IMR-90 (cell line): ENCODE data around the gene KRT32. TPM values are rescaled to one million over a fixed set of nuclear protein-coding genes. Genes with fewer than 3 reads are reported as not detected.

ENCODE experiments used
- ATAC-seq: fragments of 200-7000 bp; cut with Tn5 transposase; 2 replicates; pipeline ENCODE4 v1.9.1; 2020; ENCODE audit warnings: low read depth, mild to moderate bottlenecking, moderate library complexity
- BruUV-seq: library from RNA; stranded (reverse); fragments of 400-500 nt; replicated peaks from 2 replicates; lab custom pipeline; 2021; lab: Mats Ljungman, UMichigan
- CTCF ChIA-PET: fragments of 300-600 bp; formaldehyde crosslinking; extraction: SDS; loops from one replicate; lab custom pipeline; 2021; ENCODE audit warnings: antibody characterized with exemption; lab: Yijun Ruan, JAX
- POLR2A ChIA-PET: fragments of 300-600 bp; sonication (Branson Sonifier 250); formaldehyde crosslinking; loops from one replicate; lab custom pipeline; 2022; ENCODE audit warnings: antibody characterized with exemption; ENCODE audit not compliant: unreplicated experiment; lab: Charles Lee
- DNase-seq: peaks from one replicate; pipeline ENCODE4 v3.0.0; 2013
- H2AFZ ChIP-seq: replicated peaks from 2 replicates; pipeline ENCODE3; 2013; ENCODE audit warnings: low read length, mild to moderate bottlenecking; ENCODE audit not compliant: poor library complexity
- H2AK5ac ChIP-seq: 2 replicates; pipeline ENCODE4 v1.6.1; 2013; ENCODE audit warnings: low read depth, low read length, inconsistent platforms
- H2AK9ac ChIP-seq: replicated peaks from 2 replicates; pipeline ENCODE3; 2013; ENCODE audit warnings: mild to moderate bottlenecking, low read depth, low read length, moderate library complexity; ENCODE audit not compliant: poor library complexity
- H2BK120ac ChIP-seq: 2 replicates; pipeline ENCODE4 v1.6.1; 2013; ENCODE audit warnings: low read depth, low read length, inconsistent platforms
- H2BK15ac ChIP-seq: 3 replicates; pipeline ENCODE4 v1.6.1; 2013; ENCODE audit warnings: low read depth, low read length, inconsistent platforms
- H2BK20ac ChIP-seq: 2 replicates; pipeline ENCODE4 v1.6.1; 2013; ENCODE audit warnings: low read depth, mild to moderate bottlenecking, inconsistent platforms, low read length, moderate library complexity
- H2BK5ac ChIP-seq: 2 replicates; pipeline ENCODE4 v1.6.1; 2013; ENCODE audit warnings: mild to moderate bottlenecking, low read depth, low read length, inconsistent platforms; ENCODE audit not compliant: poor library complexity, severe bottlenecking
- H3K14ac ChIP-seq: replicated peaks from 2 replicates; pipeline ENCODE4 v1.6.1; 2013; ENCODE audit warnings: low read depth, low read length, inconsistent platforms
- H3K18ac ChIP-seq: 2 replicates; pipeline ENCODE4 v1.6.1; 2013; ENCODE audit warnings: low read depth, low read length, control low read depth
- H3K23ac ChIP-seq: 2 replicates; pipeline ENCODE4 v1.6.1; 2013; ENCODE audit warnings: low read depth, low read length, inconsistent platforms
- H3K27ac ChIP-seq: 2 replicates; pipeline ENCODE4 v1.5.1; 2013; ENCODE audit warnings: mild to moderate bottlenecking, control low read depth, low read length; ENCODE audit not compliant: insufficient read depth
- H3K27me3 ChIP-seq: 2 replicates; pipeline ENCODE4 v1.6.1; 2013; ENCODE audit warnings: low read length; ENCODE audit not compliant: control insufficient read depth, insufficient read depth
- H3K36me3 ChIP-seq: 2 replicates; pipeline ENCODE4 v1.6.1; 2013; ENCODE audit warnings: low read length, mixed read lengths; ENCODE audit not compliant: control insufficient read depth, insufficient read depth
- H3K4ac ChIP-seq: 2 replicates; pipeline ENCODE4 v1.6.1; 2013; ENCODE audit warnings: low read depth, low read length, inconsistent platforms
- H3K4me1 ChIP-seq: 2 replicates; pipeline ENCODE4 v1.6.1; 2013; ENCODE audit warnings: low read length, mixed read lengths; ENCODE audit not compliant: control insufficient read depth, insufficient read depth
- H3K4me2 ChIP-seq: 2 replicates; pipeline ENCODE4 v1.6.1; 2013; ENCODE audit warnings: low read depth, mild to moderate bottlenecking, control low read depth, low read length, moderate library complexity
- H3K4me3 ChIP-seq: 2 replicates; pipeline ENCODE4 v1.5.1; 2013; ENCODE audit warnings: low read depth, mild to moderate bottlenecking, control low read depth, low read length, moderate library complexity; ENCODE audit not compliant: insufficient read depth
- H3K56ac ChIP-seq: 2 replicates; pipeline ENCODE4 v1.6.1; 2013; ENCODE audit warnings: low read length, inconsistent platforms; ENCODE audit not compliant: insufficient read depth; ENCODE audit errors: extremely low read depth
- H3K79me1 ChIP-seq, 2 experiments: 2 replicates each; pipeline ENCODE4 v1.6.1; 2013; ENCODE audit warnings: low read length in 2 of 2, inconsistent platforms in 1 of 2, low read depth in 1 of 2
- H3K9ac ChIP-seq: 2 replicates; pipeline ENCODE4 v1.6.1; 2013; ENCODE audit warnings: low read depth, low read length, control low read depth
- H3K9me1 ChIP-seq: 2 replicates; pipeline ENCODE4 v1.6.1; 2013; ENCODE audit warnings: low read length, inconsistent platforms; ENCODE audit not compliant: insufficient read depth
- H3K9me3 ChIP-seq: 2 replicates; pipeline ENCODE4 v1.6.1; 2013; ENCODE audit warnings: low read length; ENCODE audit not compliant: control insufficient read depth, insufficient read depth
- H4K20me1 ChIP-seq: 2 replicates; pipeline ENCODE4 v1.6.1; 2013; ENCODE audit warnings: low read length, inconsistent platforms; ENCODE audit not compliant: insufficient read depth
- H4K5ac ChIP-seq: 2 replicates; pipeline ENCODE4 v1.6.1; 2013; ENCODE audit warnings: mild to moderate bottlenecking, low read depth, low read length, control low read depth
- H4K8ac ChIP-seq, 2 experiments: 2 replicates each; pipeline ENCODE4 v1.6.1; 2013; ENCODE audit warnings: low read depth in 2 of 2, low read length in 2 of 2, control low read depth in 1 of 2, inconsistent platforms in 1 of 2
- H4K91ac ChIP-seq: 2 replicates; pipeline ENCODE4 v1.6.1; 2013; ENCODE audit warnings: low read depth, low read length, inconsistent platforms; ENCODE audit not compliant: insufficient read depth
- BHLHE40 ChIP-seq: fragments of 150-350 bp; IDR thresholded peaks from 2 replicates; pipeline ENCODE4 v1.6.1; 2016; ENCODE audit warnings: mild to moderate bottlenecking, low read depth, low read length
- RCOR1 ChIP-seq: IDR thresholded peaks from 2 replicates; pipeline ENCODE4 v1.6.1; 2012; ENCODE audit warnings: mild to moderate bottlenecking, low read length, improper control_type of control experiment; ENCODE audit not compliant: insufficient replicate concordance
- WGBS, 2 experiments: methylation state at CpG; one replicate each; pipeline versions ENCODE4 v1.1.5 to v1.1.7; 2013; ENCODE audit warnings: missing lambda C conversion rate in 2 of 2; ENCODE audit not compliant: insufficient read length in 1 of 2; ENCODE audit errors: extremely low coverage in 2 of 2; 5-methylcytosine and 5-hydroxymethylcytosine counted together
- dilution Hi-C: fragments of 300-500 bp; cut with HindIII; formaldehyde crosslinking; loops from one replicate; pipeline ENCODE4 v1.14.3; 2018; ENCODE audit warnings: low sequenced_read_pairs; ENCODE audit not compliant: unreplicated experiment
- in situ Hi-C: fragments of 300-500 bp; cut with MboI; formaldehyde crosslinking; loops from 3 replicates; pipeline ENCODE4 v1.14.3; 2019; ENCODE audit warnings: low sequenced_read_pairs, inconsistent platforms, mixed read lengths
- intact Hi-C: fragments of 100-400 bp; cut with micrococcal nuclease; formaldehyde crosslinking; loops from 2 replicates; pipeline ENCODE4 v1.10.0; 2022
- polyA plus RNA-seq, 3 experiments: library from polyadenylated mRNA; depleted of rRNA; stranded (reverse); fragments of >200 nt; gene quantifications; 2 replicates each; pipeline ENCODE4 v1.2.3, GENCODE V29; 2012; ENCODE audit warnings: low replicate concordance in 1 of 3
- total RNA-seq: library from RNA; depleted of rRNA; stranded (reverse); fragments of >200 nt; gene quantifications from 2 replicates; pipeline ENCODE4 v1.2.3, GENCODE V29; 2012

The KRT32 gene
- total and polyA plus RNA-seq, 2 of the 4 experiments (the other 2 are of a cell fraction) = 0.09 TPM; not detected in 1

- Histone ChIP-seq H3K36me3 (no peaks in the 10 kb centered on the region), H2AK9ac (no peak overlapping the region), H3K79me1 (no peaks in the 10 kb centered on the region), H2AK5ac (0 out of 2 replicates have a peak overlapping the region, but pooled peaks have one; percentile 11), H4K20me1 (no peaks in the 10 kb centered on the region), H2BK5ac (no peak overlapping the region), H2BK120ac (no peak overlapping the region), H2BK20ac (no peak overlapping the region), H3K9ac (no peak overlapping the region), H3K9me3 (no peaks in the 10 kb centered on the region), H2BK15ac (no peak overlapping the region), H3K18ac (no peak overlapping the region), H3K14ac (no peak overlapping the region), H3K27ac (no peak overlapping the region), H3K23ac (no peak overlapping the region), H3K56ac (no peak overlapping the region), H2AFZ (no peak overlapping the region), H4K91ac (no peak overlapping the region), H3K4ac (no peak overlapping the region), H4K8ac (no peak overlapping the region), H3K4me1 (peaks cover 8% of the 10 kb centered on the region), H3K4me3 (no peak overlapping the region), H4K5ac (no peak overlapping the region), H3K4me2 (no peak overlapping the region), H3K9me1 (0 out of 2 replicates have a peak, but pooled peaks cover 3% of the 10 kb centered on the region), H3K27me3 (no peaks in the 10 kb centered on the region)
- CTCF ChIA-PET = no interaction called here
- DNase-seq = no peak
- POLR2A ChIA-PET = interaction anchor here (0.5 kb wide), 1 partner anchor 10 kb away, joined by 3 read pairs; no protein-coding TSS in a partner anchor
- ATAC-seq = no peak
- WGBS, 2 experiments = 90% methylated on average over 10 of the region's 14 CpGs; no CpG with 5 or more reads in 1 of the 2 experiments
- TF ChIP-seq RCOR1 (no peak), BHLHE40 (no peak)
- in situ Hi-C loops = no loop called here
- BruUV-seq = no TSS peak
- dilution Hi-C loops = no loop called here
- intact Hi-C loops = no loop called here
These were observed 49.1 kb upstream of the KRT32 start for GRCh38 chr17:41516147-41516829.
